GM12878 (cell line): Measurements from ENCODE around the gene TCP11L2. TPM values are rescaled to one million over a fixed set of nuclear protein-coding genes. Genes with fewer than 3 reads are reported as not detected.

Experiments
- ATAC-seq: fragments of 200-7000 bp; cut with Tn5 transposase; 3 replicates; pipeline ENCODE4 v1.9.1; 2020; ENCODE audit warnings: mild to moderate bottlenecking, moderate library complexity
- BruUV-seq: library from RNA; stranded (reverse); fragments of 400-500 nt; replicated peaks from 2 replicates; lab custom pipeline; 2021; lab: Mats Ljungman, UMichigan
- CTCF ChIA-PET: fragments of 300-600 bp; sonication (Branson Sonifier 250); formaldehyde crosslinking; extraction: SDS; loops from one replicate; lab custom pipeline; 2021; ENCODE audit warnings: inconsistent platforms; lab: Yijun Ruan, JAX
- POLR2A ChIA-PET: fragments of 350-600 bp; formaldehyde crosslinking; extraction: SDS; loops from one replicate; lab custom pipeline; 2021; ENCODE audit warnings: inconsistent platforms; lab: Charles Lee
- RAD21 ChIA-PET: fragments of 300-600 bp; sonication (Branson Sonifier 250); formaldehyde crosslinking; loops from one replicate; lab custom pipeline; 2023; ENCODE audit warnings: antibody characterized with exemption; ENCODE audit not compliant: unreplicated experiment; lab: Charles Lee
- SMC1A ChIA-PET: fragments of 300-600 bp; sonication (Branson Sonifier 250); formaldehyde crosslinking; loops from one replicate; lab custom pipeline; 2023; ENCODE audit not compliant: unreplicated experiment, uncharacterized antibody; lab: Charles Lee
- DNase-seq: peaks from one replicate; pipeline ENCODE4 v3.0.0-alpha.2; 2011; ENCODE audit warnings: low read depth, low spot score
- FAIRE-seq: peaks from 3 replicates; lab custom pipeline; 2011; peaks lifted over from hg19 to GRCh38; lab: Jason Lieb, UNC
- H2AFZ ChIP-seq: 2 replicates; pipeline ENCODE4 v1.6.0; 2011; ENCODE audit warnings: low read depth, low read length, control low read depth; ENCODE audit not compliant: control insufficient read depth
- H3K27ac ChIP-seq: 2 replicates; pipeline ENCODE4 v1.5.1; 2011; ENCODE audit warnings: control low read depth; ENCODE audit not compliant: control insufficient read depth, insufficient read depth
- H3K27me3 ChIP-seq, 2 experiments: replicated peaks in 1 of 2; 2 replicates each; pipeline versions ENCODE4 v1.6.0 to v1.6.1; 2011; ENCODE audit warnings: low read length in 1 of 2; ENCODE audit not compliant: control insufficient read depth in 2 of 2, insufficient read depth in 2 of 2
- H3K36me3 ChIP-seq, 2 experiments: 2 replicates each; pipeline ENCODE4 v1.5.1; 2011; ENCODE audit warnings: low read length in 1 of 2; ENCODE audit not compliant: control insufficient read depth in 2 of 2, insufficient read depth in 2 of 2
- H3K4me1 ChIP-seq: 2 replicates; pipeline ENCODE4 v1.6.1; 2011; ENCODE audit warnings: mild to moderate bottlenecking, low read length, moderate library complexity, mixed read lengths; ENCODE audit not compliant: control insufficient read depth, insufficient read depth
- H3K4me2 ChIP-seq: 2 replicates; pipeline ENCODE4 v1.6.0; 2011; ENCODE audit warnings: control low read depth; ENCODE audit not compliant: control insufficient read depth, insufficient read depth
- H3K4me3 ChIP-seq: fragments of 200-600 bp; sonication (generic); 2 replicates; pipeline ENCODE4 v1.5.1; 2016
- H3K79me2 ChIP-seq: 2 replicates; pipeline ENCODE4 v1.6.0; 2011; ENCODE audit warnings: low read length; ENCODE audit not compliant: control insufficient read depth, insufficient read depth
- H3K9ac ChIP-seq: 2 replicates; pipeline ENCODE4 v1.8.0; 2011; ENCODE audit warnings: low read length, control low read depth, mixed read lengths; ENCODE audit not compliant: control insufficient read depth, insufficient read depth
- H3K9me3 ChIP-seq: replicated peaks from 3 replicates; pipeline ENCODE4 v1.5.1; 2011; ENCODE audit warnings: mild to moderate bottlenecking, low read length; ENCODE audit not compliant: control insufficient read depth, insufficient read depth
- H4K20me1 ChIP-seq: 2 replicates; pipeline ENCODE4 v1.6.0; 2011; ENCODE audit not compliant: control insufficient read depth, insufficient read depth
- ASH2L ChIP-seq: fragments of 300-600, 200-600 bp; sonication (generic); IDR thresholded peaks from 2 replicates; pipeline ENCODE4 v1.6.1; 2017; ENCODE audit warnings: low read depth, mild to moderate bottlenecking, borderline replicate concordance
- EGR1 ChIP-seq, 2 experiments: IDR thresholded peaks; 1 replicate in 1 of 2; 2 replicates in 1 of 2; pipeline ENCODE4 v1.6.1; 2011 to 2012; ENCODE audit warnings: low read depth in 2 of 2, low read length in 2 of 2, borderline replicate concordance in 1 of 2, mild to moderate bottlenecking in 1 of 2, moderate library complexity in 1 of 2
- FOS ChIP-seq: IDR thresholded peaks from 3 replicates; pipeline ENCODE4 v1.6.1; 2011; ENCODE audit warnings: borderline replicate concordance; ENCODE audit not compliant: insufficient read length; ENCODE audit errors: extremely low read depth
- KAT2A ChIP-seq: conservative IDR thresholded peaks from 2 replicates; pipeline ENCODE4 v1.6.1; 2011; ENCODE audit warnings: low read depth, low read length; ENCODE audit not compliant: control insufficient read depth
- RCOR1 ChIP-seq: conservative IDR thresholded peaks from 2 replicates; pipeline ENCODE4 v1.6.1; 2012; ENCODE audit warnings: low read depth, low read length, improper control_type of control experiment
- SREBF1 ChIP-seq: IDR thresholded peaks from 2 replicates; pipeline ENCODE4 v1.6.1; 2012; ENCODE audit warnings: mild to moderate bottlenecking, low read length
- STAT1 ChIP-seq: fragments of 450-650 bp; conservative IDR thresholded peaks from 2 replicates; pipeline ENCODE4 v1.6.1; 2014; ENCODE audit warnings: antibody characterized with exemption, mild to moderate bottlenecking
- STAT3 ChIP-seq: IDR thresholded peaks from 2 replicates; pipeline ENCODE4 v1.6.1; 2011; ENCODE audit warnings: low read depth, low read length, improper control_type of control experiment
- ZNF592 ChIP-seq: fragments of 450-650 bp; IDR thresholded peaks from 2 replicates; pipeline ENCODE4 v1.6.1; 2017; ENCODE audit warnings: mild to moderate bottlenecking, moderate library complexity
- WGBS: methylation state at CpG from one replicate; pipeline ENCODE4 v1.1.6; 2016; ENCODE audit warnings: low lambda C conversion rate; ENCODE audit not compliant: insufficient replicate concordance, insufficient coverage; ENCODE audit errors: missing lambda C conversion rate; 5-methylcytosine and 5-hydroxymethylcytosine counted together
- in situ Hi-C: fragments of 300-500 bp; cut with MboI; formaldehyde crosslinking; loops from 9 replicates; pipeline ENCODE4 v1.14.3; 2018; ENCODE audit warnings: mixed read lengths
- intact Hi-C: fragments of 100-400 bp; cut with micrococcal nuclease; formaldehyde crosslinking; loops from one replicate; pipeline ENCODE4 v1.14.2; 2022; ENCODE audit not compliant: unreplicated experiment
- polyA plus RNA-seq, 11 experiments: library from polyadenylated mRNA; depleted of rRNA in 4 of 11; unstranded in 6 of 11; stranded (reverse) in 5 of 11; fragments of >200 nt; fragmentation: Nextera tagmentation in 4 of 11; fragmentation: Illumina TruSeq in 1 of 11; extraction: Ambion mirVana in 4 of 11; extraction: Trizol in 1 of 11; gene quantifications; 1 replicate in 1 of 11; 2 replicates in 10 of 11; pipeline versions ENCODE4 v1.2.1 to v1.2.3, GENCODE V29; 2011 to 2016; ENCODE audit warnings: inconsistent platforms in 2 of 11, missing spikeins in 2 of 11, low read depth in 1 of 11
- total RNA-seq, 4 experiments: library from RNA; depleted of rRNA in 3 of 4; stranded (reverse); fragments of >200 nt in 3 of 4; fragmentation: Illumina TruSeq in 1 of 4; extraction: Trizol in 1 of 4; gene quantifications; 2 replicates each; pipeline versions ENCODE4 v1.2.1 to v1.2.3, GENCODE V29; 2013 to 2021

The TCP11L2 gene
- total and polyA plus RNA-seq, 10 of the 15 experiments (the other 5 are each of a cell fraction or from before 2014, with no cell fraction given), result 0.18 to 5.0 (median 0.90) TPM

DNA sequence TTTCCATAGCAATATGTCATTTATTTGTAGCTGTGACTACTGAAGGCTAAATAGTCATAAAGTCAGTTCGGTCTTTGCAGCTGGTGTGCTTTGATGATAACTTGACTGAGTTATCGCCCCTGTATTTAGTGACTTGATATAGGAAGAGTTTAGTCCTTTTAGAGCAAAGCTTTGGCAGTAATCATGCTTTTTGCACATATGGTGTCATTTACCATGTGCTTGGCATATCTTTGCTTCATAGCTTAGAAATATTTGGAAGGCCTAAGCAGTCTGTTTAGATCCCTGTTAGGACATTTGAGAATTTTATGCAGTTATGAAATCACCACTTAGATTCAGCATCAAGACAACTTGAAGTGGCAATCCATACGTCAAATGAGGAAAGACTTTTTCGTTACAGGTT, 86.6 kb downstream of the TCP11L2 start:
- no peaks in the 10 kb centered on the region for H3K9me3 ChIP-seq
- no peak for ATAC-seq
- no peak overlapping the region for H3K4me2 ChIP-seq
- H3K27ac ChIP-seq, result no peak overlapping the region
- H2AFZ ChIP-seq, result no peak overlapping the region
- no peak for FAIRE-seq
- no peak for TF ChIP-seq EGR1 (IDR thresholded peaks at IDR 0.05; ENCODE audit: borderline replicate concordance in 1 of 2, low read depth in 2 of 2, low read length in 2 of 2)
- no peak for TF ChIP-seq FOS
- TF ChIP-seq ASH2L, result no peak
- no peak for TF ChIP-seq STAT3
- TF ChIP-seq KAT2A, result no peak
- no peak for TF ChIP-seq SREBF1
- peaks cover 0 to 2% of the 10 kb centered on the region in 2 experiments; a peak in 1 of 4 replicates for H3K36me3 ChIP-seq
- no peak for DNase-seq
- no peaks in the 10 kb centered on the region for H4K20me1 ChIP-seq
- H3K9ac ChIP-seq, result no peak overlapping the region
- ChIA-PET RAD21 (interaction anchor here (1.2 kb wide), 1 partner anchor 452 kb away, joined by 4 read pairs; no protein-coding TSS in a partner anchor), CTCF (interaction anchor here (1.0 to 6.1 kb wide), 3 partner anchors 31 to 529 kb away, joined by 3 to 69 read pairs (median 23); partner anchors contain the start of gene POLR3B), POLR2A (no interaction called here), SMC1A (interaction anchor here (1.2 to 2.7 kb wide), 4 partner anchors 10 to 530 kb away, joined by 3 to 27 read pairs (median 10); no protein-coding TSS in a partner anchor)
- BruUV-seq, result no TSS peak
- H3K4me3 ChIP-seq, result no peak overlapping the region
- in situ Hi-C loops (loop anchor here (5.0 to 10.0 kb wide), 3 partner anchors 453 to 716 kb away; no protein-coding TSS in a partner anchor), intact Hi-C loops (loop anchor here (5.0 kb wide), 1 partner anchor 713 kb away; no protein-coding TSS in a partner anchor)
- 95% methylated on average over 4 of the region's 4 CpGs for WGBS
- H3K79me2 ChIP-seq, result no peaks in the 10 kb centered on the region
- H3K4me1 ChIP-seq, result no peaks in the 10 kb centered on the region
- no peaks in the 10 kb centered on the region for H3K27me3 ChIP-seq

DNA sequence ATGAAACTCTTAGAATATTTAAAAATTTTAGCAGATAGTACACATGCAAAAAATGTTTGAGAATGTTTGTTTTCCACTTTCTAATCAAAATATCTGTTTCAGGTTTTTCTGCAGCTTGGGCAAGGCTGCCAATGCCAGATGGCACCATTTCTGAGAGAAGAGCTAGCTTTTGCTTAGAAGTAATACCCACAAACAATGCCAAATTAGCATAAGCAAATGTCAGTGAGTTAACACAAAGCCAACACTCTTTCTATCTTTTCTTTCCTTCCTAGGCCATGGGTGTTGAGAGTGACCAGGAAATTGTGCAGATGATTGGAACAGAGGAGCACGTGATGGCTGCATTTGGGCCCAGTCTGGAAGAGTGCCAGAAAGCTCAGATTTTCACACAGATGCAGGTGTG, 90.2 kb downstream of the TCP11L2 start:
- 100% methylated on average over 1 of the region's 1 CpG for whole genome bisulfite sequencing
- CTCF ChIA-PET, result interaction anchor here (0.7 to 0.9 kb wide), 2 partner anchors 514 to 527 kb away, joined by 3 read pairs; no protein-coding TSS in a partner anchor
- ATAC-seq (no peak), DNase-seq (no peak), FAIRE-seq (no peak)
- no peaks in the 10 kb centered on the region for H3K4me1 ChIP-seq
- H2AFZ ChIP-seq, result no peak overlapping the region
- H3K27ac ChIP-seq, result no peak overlapping the region
- H3K4me3 ChIP-seq, result no peak overlapping the region
- no peaks in the 10 kb centered on the region for H3K79me2 ChIP-seq
- H3K9me3 ChIP-seq, result no peaks in the 10 kb centered on the region; the same call in 2 of the 3 replicates
- no peak overlapping the region for H3K9ac ChIP-seq
- RAD21 ChIA-PET, result no interaction called here
- no TSS peak for BruUV-seq
- SMC1A ChIA-PET, result no interaction called here
- H3K36me3 ChIP-seq, result peaks cover under 1 to 6% of the 10 kb centered on the region in 2 experiments; a peak in 3 of 4 replicates
- H3K27me3 ChIP-seq, result no peaks in the 10 kb centered on the region
- intact Hi-C loops, result no loop called here
- H4K20me1 ChIP-seq, result no peaks in the 10 kb centered on the region
- H3K4me2 ChIP-seq, result no peak overlapping the region
- in situ Hi-C loops, result no loop called here
- POLR2A ChIA-PET, result no interaction called here
- TF ChIP-seq RCOR1 (no peak), ZNF592 (no peak), STAT1 (no peak)
